Activated CD4-positive, alpha-beta T cell treated with anti-CD3 and anti-CD28 coated beads, Interleukin-2, amount 10 ng/mL, durations not matched to agents 24 days and 14 days (primary cell): ENCODE results near the gene TPT1. TPM values are rescaled to one million over a fixed set of nuclear protein-coding genes. Genes with fewer than 3 reads are reported as not detected.
A peak's percentile ranks its signal among the peaks of the same experiment; 100 is the strongest.
"Not testable (repeated sequence)": the region's sequence is repeated elsewhere in the genome, so short reads cannot be mapped to it uniquely, and the experiment has no call there.

ENCODE experiments used
- DNase-seq: peaks from one replicate; pipeline ENCODE4 v3.0.0; 2022
- H3K27ac Mint-ChIP-seq: one replicate; pipeline ENCODE4 v1.8.0; 2022; ENCODE audit warnings: mild to moderate bottlenecking, mixed read lengths
- H3K27me3 Mint-ChIP-seq: one replicate; pipeline ENCODE4 v1.8.0; 2022; ENCODE audit warnings: mixed read lengths
- H3K36me3 Mint-ChIP-seq: one replicate; pipeline ENCODE4 v1.8.0; 2022; ENCODE audit warnings: low read depth, mild to moderate bottlenecking, mixed read lengths
- H3K4me1 Mint-ChIP-seq: one replicate; pipeline ENCODE4 v1.8.0; 2021; ENCODE audit warnings: mixed read lengths
- H3K4me3 Mint-ChIP-seq: one replicate; pipeline ENCODE4 v1.8.0; 2022; ENCODE audit warnings: mild to moderate bottlenecking, moderate library complexity, mixed read lengths
- H3K9me3 Mint-ChIP-seq: one replicate; pipeline ENCODE4 v1.8.0; 2021; ENCODE audit warnings: mixed read lengths
- intact Hi-C: fragments of 100-400 bp; cut with micrococcal nuclease; formaldehyde crosslinking; loops from one replicate; pipeline ENCODE4 v1.15.1; 2023
- total RNA-seq: library from RNA; stranded (reverse); gene quantifications from 2 replicates; pipeline ENCODE4 v1.2.3, GENCODE V29; 2022

The TPT1 gene
- total RNA-seq, 1 donor from 2014 or later = 2,188 TPM

GRCh38 chr13:45299194-45299593, 41.8 kb downstream of the TPT1 start:
- Mint-ChIP-seq H3K4me1 (peaks cover 26% of the 10 kb centered on the region), H3K27me3 (peaks cover 2% of the 10 kb centered on the region), H3K9me3 (no peaks in the 10 kb centered on the region), H3K4me3 (no peak overlapping the region), H3K27ac (no peak overlapping the region), H3K36me3 (peaks cover 8% of the 10 kb centered on the region)
- DNase-seq = no peak
- intact Hi-C loops = loop anchor here (5.0 kb wide), 1 partner anchor 177 kb away; the partner anchor contains the start of gene GTF2F2

DNA sequence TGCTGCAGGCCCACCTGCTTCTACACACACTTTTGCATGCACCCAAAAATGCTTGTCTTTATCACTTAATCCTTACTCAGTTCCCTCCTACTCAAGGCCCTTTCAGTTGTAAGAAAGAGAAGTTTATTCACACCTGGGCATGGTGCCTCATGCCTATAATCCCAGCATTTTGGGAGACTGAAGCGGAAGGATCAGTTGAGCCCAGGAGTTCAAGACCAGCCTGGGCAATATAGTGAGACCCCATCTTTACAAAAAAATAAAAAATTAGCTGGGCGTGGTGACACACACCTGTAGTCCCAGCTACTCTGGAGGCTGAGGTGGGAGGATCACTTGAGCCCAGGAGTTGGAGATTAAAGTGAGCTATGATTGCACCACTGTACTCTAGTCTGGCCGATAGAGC, 42.4 kb downstream of the TPT1 start:
- H3K4me3 Mint-ChIP-seq, H3K9me3 Mint-ChIP-seq, H3K27me3 Mint-ChIP-seq, H3K36me3 Mint-ChIP-seq, DNase-seq: not testable (repeated sequence)
- Mint-ChIP-seq H3K27ac (peak overlapping the region; percentile 77), H3K4me1 (peaks cover 26% of the 10 kb centered on the region)
- intact Hi-C loops = loop anchor here (5.0 kb wide), 1 partner anchor 176 kb away; the partner anchor contains the start of gene GTF2F2

DNA sequence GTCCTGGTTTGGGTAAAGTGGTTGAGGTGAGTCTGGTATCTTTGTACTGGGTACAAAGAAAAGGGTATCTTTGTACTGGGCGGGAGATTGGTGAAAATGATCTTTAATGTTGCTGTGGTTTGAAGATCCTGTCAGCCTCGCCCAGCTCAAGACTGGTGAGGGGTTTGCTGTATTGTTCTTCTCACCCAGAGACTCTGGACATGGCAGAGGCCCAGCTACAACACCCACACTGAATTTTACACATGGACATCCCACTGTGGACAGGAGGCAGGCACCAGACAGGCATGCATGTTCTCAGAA, 42.8 kb downstream of the TPT1 start:
- Mint-ChIP-seq H3K36me3 (peaks cover 8% of the 10 kb centered on the region), H3K27me3 (peaks cover 2% of the 10 kb centered on the region), H3K27ac (peak overlapping the region; percentile 77), H3K9me3 (no peaks in the 10 kb centered on the region), H3K4me1 (peaks cover 26% of the 10 kb centered on the region), H3K4me3 (peak overlapping the region; percentile 37)
- no peak for DNase-seq
- intact Hi-C loops = loop anchor here (5.0 kb wide), 1 partner anchor 176 kb away; the partner anchor contains the start of gene GTF2F2

GRCh38 chr13:45297456-45298205, 43.4 kb downstream of the TPT1 start:
- Mint-ChIP-seq H3K9me3 (no peaks in the 10 kb centered on the region), H3K4me3 (peak overlapping the region; percentile 37), H3K4me1 (peaks cover 26% of the 10 kb centered on the region), H3K36me3 (peaks cover 8% of the 10 kb centered on the region), H3K27ac (peak overlapping the region; percentile 77), H3K27me3 (peaks cover 2% of the 10 kb centered on the region)
- DNase-seq = peak; percentile 75
- intact Hi-C loops = loop anchor here (5.0 kb wide), 1 partner anchor 175 kb away; the partner anchor contains the start of gene GTF2F2

- peaks cover 26% of the 10 kb centered on the region for H3K4me1 Mint-ChIP-seq
- intact Hi-C loops = loop anchor here (5.0 kb wide), 1 partner anchor 174 kb away; the partner anchor contains the start of gene GTF2F2
- peaks cover 8% of the 10 kb centered on the region for H3K36me3 Mint-ChIP-seq
- H3K27ac Mint-ChIP-seq = peak overlapping the region; percentile 67
- no peak for DNase-seq
- H3K27me3 Mint-ChIP-seq = peaks cover under 1% of the 10 kb centered on the region
- no peak overlapping the region for H3K4me3 Mint-ChIP-seq
- no peaks in the 10 kb centered on the region for H3K9me3 Mint-ChIP-seq
Measured at GRCh38 chr13:45296259-45296658, 44.7 kb downstream of the TPT1 start.

DNA sequence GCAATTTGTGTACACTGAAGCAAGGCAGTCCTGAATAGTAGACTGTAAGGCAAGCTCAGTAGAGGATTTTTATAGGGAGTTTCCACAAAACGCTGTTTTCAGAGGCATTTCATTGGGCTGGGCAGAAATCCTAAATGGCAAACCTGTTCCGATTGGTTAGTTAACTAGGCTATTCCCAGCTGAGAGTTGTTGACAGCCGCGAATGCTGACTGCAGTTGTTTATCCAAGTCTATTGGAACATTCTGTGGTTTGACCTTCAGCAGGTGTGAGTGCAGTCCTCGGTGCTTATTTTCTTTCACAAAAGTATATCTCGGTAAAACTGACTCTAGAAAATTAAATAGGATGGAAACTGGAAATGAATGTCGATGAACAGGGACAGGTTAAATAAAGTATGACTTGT, 45.4 kb downstream of the TPT1 start:
- intact Hi-C loops = loop anchor here (5.0 kb wide), 1 partner anchor 173 kb away; the partner anchor contains the start of gene GTF2F2
- no peaks in the 10 kb centered on the region for H3K9me3 Mint-ChIP-seq
- H3K4me1 Mint-ChIP-seq = peaks cover 26% of the 10 kb centered on the region
- no peak overlapping the region for H3K27ac Mint-ChIP-seq
- H3K36me3 Mint-ChIP-seq = peaks cover 8% of the 10 kb centered on the region
- no peak overlapping the region for H3K4me3 Mint-ChIP-seq
- no peaks in the 10 kb centered on the region for H3K27me3 Mint-ChIP-seq
- DNase-seq = no peak

- Mint-ChIP-seq H3K36me3 (peaks cover 6% of the 10 kb centered on the region), H3K27me3 (no peaks in the 10 kb centered on the region), H3K9me3 (no peaks in the 10 kb centered on the region), H3K27ac (no peak overlapping the region), H3K4me1 (peaks cover 15% of the 10 kb centered on the region), H3K4me3 (no peak overlapping the region)
- intact Hi-C loops = no loop called here
- DNase-seq = no peak
Measured at GRCh38 chr13:45292176-45292575, 48.8 kb downstream of the TPT1 start.

DNA sequence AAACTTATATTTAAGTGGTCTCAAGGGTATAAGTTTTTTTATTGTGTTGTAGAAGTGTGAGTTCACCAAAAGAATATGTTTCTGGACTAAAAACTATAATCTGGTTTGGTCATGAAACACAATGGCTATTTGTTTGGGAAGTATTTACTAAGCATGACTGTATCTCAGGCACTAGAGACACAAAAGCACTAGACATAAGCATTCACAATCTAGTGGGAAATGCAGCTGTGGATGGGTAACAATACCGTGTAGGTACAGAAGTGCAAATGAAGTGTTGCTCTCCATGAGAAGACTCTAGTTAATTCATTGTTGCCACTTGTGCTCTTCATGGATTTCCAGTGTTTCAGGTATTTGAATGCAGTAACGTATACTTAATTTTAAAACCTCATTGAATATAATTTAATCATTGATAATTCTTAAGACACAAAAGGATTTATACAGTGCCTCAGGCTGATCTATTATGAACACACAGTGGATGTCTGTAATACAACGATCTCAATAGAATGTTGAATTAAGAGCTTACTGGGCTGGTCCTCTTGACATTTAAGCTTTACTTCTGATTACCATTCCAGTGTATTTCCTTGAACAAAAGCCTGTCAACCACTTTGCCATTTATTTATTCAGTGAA, 50.9 kb downstream of the TPT1 start:
- peaks cover 9% of the 10 kb centered on the region for H3K36me3 Mint-ChIP-seq
- no peaks in the 10 kb centered on the region for H3K4me1 Mint-ChIP-seq
- H3K27me3 Mint-ChIP-seq = no peaks in the 10 kb centered on the region
- H3K27ac Mint-ChIP-seq = no peak overlapping the region
- no peak overlapping the region for H3K4me3 Mint-ChIP-seq
- H3K9me3 Mint-ChIP-seq = no peaks in the 10 kb centered on the region
- no peak for DNase-seq
- intact Hi-C loops = no loop called here

Other genes starting within 250 kb of the TPT1 start
- gene GTF2F2, start 220.7 kb downstream of the TPT1 start, total RNA-seq = 29.2 and 30.0 TPM in 2 replicates
- gene KCTD4, start 140.1 kb downstream of the TPT1 start, total RNA-seq = not detected in 2 replicates
- gene SLC25A30, start 77.2 kb upstream of the TPT1 start, total RNA-seq = 12.9 and 14.2 TPM in 2 replicates
- 20.1 and 20.7 TPM in 2 replicates for gene COG3, start 123.8 kb upstream of the TPT1 start, total RNA-seq